ENCODE results near the gene ZNF883. TPM values are rescaled to one million over a fixed set of nuclear protein-coding genes. Genes with fewer than 3 reads are reported as not detected.
"Not testable (repeated sequence)": the region's sequence is repeated elsewhere in the genome, so short reads cannot be mapped to it uniquely, and the experiment has no call there.

Gene ZNF883
- 0.76 TPM for polyA plus RNA-seq (2013, experiment 1 of 2; ENCODE audit: insufficient read length)
- 0.44 TPM for polyA plus RNA-seq (2013, experiment 2 of 2; ENCODE audit: insufficient read length)

DNA sequence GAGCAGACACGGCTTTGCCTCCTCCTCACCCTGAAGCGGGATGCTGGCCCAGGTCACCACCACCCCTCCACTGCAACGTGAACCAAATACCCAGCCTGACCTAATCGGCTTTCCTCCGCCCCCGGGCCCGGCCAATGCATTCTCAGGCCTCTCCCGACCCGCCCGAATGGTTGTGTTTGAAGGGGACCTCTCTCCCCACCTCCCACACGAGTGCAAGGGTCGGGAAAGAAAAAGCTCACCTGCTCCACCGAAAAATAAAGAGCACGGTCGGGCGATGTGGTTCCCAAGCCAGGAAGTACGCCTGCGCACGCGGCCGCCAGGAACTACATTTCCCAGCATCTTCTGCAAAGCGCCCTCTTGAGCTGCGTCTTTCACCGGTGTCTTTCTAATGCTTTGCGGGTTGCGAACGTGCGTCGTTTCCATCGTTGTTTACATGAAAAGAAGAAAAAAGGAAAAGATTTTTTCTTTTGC is at the start of gene ZNF883:
TSS of gene ZNF883 (minus strand) at position 282 of the 471 bp plus-strand sequence.
- peak; percentile 47 for DNase-seq

DNA sequence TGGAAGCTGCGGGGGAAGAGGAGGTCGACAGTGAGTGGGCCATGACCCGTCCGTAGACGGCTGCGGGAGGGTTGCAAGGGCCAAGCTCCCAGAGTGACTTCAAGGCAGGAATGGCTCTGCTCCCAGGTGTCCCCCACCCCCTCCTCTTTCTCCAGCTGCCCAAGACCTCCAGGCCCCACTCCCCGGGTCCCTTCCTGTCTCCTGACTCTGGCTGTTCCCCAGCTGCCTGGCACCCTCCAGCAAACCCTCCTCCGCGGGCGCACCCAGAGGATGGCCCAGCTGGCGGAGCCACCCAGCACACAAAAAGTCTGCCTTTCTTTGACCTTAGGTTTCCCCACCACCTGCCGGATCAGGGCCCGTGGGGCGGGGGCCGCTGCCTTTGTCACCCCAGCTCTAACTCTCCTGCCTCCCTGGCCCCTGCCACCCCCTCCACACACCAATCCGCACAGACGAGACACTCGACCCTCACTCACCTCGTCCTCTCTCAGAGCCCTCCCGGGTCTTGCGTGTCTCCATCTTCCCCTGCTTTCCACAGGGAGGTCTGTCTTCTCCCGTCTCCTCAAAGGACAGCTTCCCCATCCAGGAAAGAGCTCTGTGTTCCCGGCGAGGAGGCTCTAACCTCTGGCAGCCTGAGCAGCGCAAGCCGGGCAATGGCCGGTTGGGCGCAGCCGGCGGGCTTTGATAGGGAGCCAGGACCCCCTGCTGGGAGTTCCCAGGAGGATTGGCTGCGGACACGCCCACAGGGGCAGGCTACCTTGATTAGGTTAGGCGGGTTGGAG is 49.3 kb upstream of the ZNF883 start:
- not testable (repeated sequence) for DNase-seq

DNA sequence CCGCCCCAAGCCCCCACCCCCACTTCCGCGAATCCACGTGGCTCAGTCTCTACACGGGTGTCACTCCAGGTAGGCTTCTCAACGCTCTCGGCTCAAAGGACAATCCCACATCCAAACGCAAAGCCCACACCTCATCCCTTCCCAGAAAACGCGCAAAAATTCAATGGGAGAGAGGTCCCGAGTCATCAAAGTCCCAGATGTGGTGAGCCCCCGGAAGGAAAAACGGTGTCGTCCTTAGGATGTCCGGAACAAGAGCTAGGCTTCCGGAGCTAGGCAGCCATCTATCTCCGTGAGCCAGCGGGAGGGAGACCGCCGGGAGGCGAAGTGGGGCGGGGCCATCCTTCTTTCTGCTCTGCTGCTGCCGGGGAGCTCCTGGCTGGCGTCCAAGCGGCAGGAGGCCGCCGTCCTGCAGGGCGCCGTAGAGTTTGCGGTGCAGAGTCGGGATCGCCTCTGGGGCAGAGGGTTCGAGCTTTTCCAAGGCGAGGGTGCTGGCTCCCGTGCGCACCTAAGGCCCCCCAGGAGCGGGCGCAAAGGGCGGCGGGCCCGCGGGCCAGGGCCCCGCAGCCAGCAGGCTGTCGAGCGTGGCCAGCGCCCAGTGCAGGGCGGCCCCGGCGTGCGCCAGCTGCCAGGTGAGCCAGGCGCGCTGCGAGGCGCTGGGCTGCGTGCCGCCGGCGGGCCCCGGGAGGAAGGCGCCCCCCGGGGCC is 47.7 kb upstream of the ZNF883 start:
- not testable (repeated sequence) for DNase-seq

DNA sequence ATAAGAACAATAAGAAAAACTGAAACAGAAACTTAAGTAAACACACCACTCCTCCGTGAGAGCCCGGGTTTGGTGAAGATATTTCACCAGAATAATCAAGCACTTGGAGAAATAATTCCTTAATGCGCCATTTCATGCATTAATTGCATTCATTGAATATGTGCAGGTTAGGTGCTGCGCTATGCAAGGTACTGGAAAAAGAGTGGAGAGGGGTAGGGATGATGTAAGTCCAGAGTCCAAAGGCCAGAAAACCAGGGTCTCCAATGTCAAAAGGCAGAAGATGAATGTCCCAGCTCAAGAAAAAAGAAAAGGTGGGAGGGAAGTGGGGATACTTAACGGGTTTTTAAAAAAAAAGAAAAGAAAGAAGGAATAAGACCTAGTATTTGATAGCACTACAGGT is 45.2 kb upstream of the ZNF883 start:
- DNase-seq = no peak

DNA sequence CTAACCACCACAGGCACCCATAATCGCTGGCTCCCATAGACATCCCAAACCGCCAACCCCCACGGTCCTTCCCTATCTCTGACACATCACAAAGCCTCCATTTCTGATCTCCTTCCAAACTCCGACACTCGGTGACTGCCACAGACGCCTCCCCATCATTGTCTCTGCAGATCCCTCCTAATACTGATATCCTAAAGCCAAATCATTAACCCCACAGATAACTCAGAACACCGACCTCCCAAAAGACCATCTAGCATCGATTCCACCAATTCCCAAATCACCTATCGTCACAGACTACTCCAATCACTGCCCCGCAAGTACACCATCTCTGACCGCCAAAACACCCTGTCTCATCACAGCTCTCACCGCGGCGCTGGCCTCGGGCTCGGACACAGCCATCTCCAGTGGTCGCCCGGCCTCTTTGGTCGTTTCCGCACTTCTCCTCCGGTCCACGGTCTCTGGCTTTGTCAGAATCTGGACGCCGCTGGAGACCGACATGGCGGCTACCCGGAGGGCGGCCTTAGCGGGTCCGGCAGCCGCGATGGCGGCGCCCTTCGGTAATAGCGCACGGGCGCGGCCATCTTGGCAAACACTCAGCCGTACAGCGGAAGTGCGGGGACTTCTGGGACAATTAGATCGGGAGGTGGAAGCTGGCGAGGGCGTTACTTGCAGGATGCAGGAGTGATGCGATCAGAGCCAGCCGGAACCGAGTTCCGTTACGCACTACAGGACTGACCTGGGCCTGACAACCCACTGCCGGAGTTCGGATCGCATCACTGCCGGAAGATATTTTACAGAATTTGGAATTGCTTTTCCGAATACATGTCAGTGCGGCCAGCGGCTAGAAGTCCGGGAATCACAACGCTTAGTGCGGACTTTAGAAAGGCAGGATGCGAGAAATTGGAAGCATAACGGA is 44.5 kb upstream of the ZNF883 start, which contains the start of gene ZFP37:
TSS of gene ZFP37 (minus strand) at position 534 of the 916 bp plus-strand sequence. CDS start at position 498, 36 bp downstream.
- peak; percentile 95 for DNase-seq

DNA sequence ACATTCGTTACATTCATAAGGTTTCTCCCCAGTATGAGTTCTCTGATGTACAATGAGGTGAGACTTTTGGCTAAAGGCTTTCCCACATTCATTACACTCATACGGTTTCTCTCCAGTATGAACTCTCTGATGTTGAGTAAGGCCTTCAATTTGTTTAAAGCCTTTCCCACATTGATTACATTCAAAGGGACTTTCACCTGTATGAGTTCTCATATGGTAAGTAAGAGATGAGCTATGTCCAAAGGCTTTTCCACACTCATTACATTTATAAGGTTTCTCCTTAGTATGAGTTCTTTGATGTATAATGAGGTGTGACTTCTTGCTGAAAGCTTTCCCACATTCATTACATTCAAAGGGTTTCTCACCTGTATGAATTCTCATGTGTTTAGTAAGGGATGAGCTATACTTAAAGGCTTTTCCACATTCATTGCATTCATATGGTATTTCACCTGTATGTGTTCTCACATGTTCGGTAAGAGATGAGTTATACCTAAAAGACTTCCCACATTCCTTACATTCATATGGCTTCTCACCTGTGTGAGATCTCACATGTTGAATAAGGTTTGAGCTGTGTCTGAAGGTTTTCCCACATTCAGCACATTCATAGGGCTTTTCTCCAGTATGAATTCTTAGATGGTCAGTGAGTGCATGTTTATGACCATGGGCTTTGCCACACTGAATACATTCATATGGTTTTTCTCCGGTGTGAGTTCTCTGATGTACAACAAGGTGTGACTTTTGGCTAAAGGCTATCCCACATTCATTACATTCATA is 31.1 kb upstream of the ZNF883 start:
- DNase-seq = no peak

DNA sequence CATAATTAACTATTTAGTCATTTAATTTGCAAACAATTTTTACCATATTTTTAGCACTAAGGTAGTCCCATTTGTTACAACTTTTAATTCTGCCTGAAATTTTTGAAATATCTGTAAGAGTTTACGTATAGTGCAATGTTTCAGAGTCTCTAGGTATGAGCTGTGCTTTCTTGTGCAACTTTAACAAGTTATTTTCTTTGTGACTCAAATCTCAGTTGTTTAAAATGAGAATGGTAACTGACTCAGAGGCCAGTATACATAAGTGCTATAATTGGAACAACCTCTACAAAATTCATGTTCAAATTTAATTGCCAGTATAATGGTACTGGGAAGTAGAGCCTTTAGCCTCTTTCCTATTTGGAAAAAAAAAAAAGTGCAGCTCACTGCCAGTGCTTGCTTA is 14.2 kb upstream of the ZNF883 start:
- no peak for DNase-seq

DNA sequence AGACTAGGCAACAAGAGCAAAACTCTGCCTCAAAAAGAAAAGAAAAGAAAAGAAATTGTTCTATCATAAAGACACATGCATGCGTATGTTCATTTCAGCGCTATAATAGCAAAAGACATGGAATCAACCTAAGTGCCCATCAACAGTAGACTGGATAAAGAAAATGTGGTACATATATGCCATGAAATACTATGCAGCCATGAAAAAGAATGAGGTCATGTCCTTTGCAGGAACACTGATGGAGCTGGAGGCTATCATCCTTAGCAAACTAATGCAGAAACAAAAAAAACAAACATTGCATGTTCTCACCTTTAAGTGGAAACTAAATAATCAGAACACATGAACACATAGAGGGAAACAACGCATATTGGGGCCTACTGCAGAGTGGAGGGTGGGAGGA is 6.3 kb upstream of the ZNF883 start:
- DNase-seq = no peak

DNA sequence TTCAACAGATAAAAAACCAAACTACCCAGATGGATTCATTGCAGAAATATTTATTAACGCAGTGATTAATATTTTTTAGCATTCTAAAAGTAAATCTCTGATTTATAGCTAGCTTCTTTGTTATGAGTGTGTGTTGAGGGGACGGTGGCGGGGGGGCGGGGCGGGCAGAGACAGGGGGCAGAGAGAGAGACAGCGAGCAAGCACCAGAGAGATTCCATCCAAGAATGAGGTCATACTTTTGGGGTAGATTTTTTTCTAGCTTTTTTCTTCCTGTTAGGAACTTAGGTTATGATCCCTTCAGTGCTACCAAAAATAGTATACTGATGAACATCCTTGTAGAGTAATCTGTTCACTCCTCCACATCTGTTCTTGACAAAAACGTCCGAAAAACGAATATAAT is 500 bp upstream of the ZNF883 start:
- no peak for DNase-seq

DNA sequence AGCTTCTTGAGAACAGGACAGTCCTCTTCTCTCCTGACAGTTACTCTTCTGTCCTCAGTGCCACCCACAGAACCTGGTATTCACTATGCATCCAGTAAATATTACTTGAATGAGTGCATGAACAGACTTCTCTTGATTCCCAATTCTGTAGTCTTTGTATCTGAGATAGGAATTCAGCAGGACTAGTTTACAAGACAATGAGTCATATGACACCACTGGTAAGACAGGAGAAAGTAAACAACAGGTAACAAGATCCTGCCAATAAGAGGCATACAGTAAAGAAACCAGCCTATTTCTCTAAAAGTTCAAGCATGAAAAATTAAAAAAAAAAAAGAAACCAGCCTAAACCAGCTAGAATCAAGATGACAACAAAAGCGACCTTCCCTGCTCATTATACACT is 6.2 kb downstream of the ZNF883 start:
- no peak for DNase-seq

DNA sequence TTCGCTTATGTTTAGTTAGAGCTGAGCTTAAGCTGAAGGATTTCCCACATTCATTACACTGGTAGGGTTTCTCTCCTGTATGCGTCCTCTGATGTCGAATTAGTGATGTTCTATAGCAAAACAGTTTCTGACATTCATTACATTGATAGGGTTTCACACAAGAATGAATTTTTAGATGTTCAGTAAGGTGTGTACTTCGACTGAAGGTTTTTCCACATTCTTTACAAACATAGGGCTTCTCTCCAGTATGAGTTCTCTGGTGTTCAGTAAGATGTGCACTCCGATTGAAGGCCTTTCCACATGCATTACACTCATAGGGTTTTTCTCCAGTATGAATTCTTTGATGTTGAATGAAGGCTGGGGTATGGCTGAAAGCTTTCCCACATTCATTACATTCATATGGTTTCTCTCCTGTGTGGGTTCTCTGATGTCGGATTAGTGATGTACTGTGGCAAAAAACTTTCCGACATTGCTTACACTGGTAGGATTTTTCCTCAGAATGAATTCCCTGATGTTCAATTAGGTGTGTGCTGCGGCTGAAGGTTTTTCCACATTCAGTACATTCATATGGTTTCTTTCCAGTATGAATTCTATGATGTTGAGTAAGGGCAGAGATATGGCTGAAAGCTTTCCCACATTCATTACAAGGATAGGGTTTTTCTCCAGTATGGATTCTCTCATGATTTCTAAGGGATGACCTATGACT is 14.6 kb downstream of the ZNF883 start:
- DNase-seq = no peak

DNA sequence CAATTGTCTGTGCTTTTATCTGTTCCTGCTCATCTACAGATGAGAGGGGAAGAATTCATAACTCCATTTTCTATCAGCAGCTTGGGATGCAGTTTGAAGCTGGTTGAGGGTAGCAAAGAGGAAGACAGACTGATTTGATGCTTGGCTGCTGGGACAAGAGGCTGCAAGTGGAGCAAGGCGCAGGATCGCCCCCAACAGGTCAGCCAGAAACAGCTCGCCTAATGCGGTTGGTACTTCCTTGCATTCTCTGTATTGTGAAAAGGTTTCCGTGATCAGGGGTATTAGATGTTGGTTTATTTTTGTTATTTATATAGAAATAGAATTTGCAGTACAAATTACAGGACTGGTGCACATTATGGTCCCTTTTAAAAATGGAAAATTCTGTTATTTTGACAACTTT is 40.6 kb downstream of the ZNF883 start:
- DNase-seq = peak; percentile 1

DNA sequence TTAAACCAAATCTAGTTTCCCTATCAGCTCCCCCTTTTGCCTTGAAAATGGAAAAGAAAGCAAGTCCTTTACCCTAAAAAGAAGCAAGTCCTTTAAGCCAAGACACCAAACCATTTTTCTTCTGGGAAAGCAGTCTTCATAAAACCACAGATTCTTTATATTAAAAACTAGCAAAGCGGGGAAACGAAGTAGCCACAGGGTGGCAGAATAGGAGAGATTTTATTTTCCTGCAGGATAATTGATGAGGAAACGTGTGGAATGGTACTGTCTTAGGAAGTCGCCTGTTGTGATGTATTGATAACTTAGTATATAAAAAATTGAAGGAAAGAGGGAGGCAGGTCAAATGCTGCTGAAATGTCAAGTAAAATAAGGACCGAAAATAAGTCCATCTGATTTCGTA is 41.1 kb downstream of the ZNF883 start:
- DNase-seq = no peak

DNA sequence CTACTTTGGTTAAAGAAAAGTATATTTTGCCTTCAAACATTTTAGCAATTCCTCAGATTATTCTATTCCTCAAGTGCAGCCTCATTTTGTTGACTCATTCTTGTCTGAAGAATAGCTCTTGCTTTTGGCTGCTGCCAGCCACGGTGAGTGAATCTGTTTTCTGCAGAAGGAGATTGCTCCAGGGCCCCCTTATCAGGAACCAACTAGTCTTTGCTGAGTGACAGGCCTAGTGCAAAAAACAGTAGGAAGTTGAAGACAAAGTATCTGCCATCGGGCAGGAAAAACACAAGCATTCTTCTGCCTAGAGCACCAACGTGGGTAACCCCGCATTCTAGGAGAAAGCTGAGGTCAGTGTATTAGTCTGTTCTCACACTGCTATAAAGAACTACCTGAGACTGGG is 42.3 kb downstream of the ZNF883 start:
- DNase-seq = no peak

DNA sequence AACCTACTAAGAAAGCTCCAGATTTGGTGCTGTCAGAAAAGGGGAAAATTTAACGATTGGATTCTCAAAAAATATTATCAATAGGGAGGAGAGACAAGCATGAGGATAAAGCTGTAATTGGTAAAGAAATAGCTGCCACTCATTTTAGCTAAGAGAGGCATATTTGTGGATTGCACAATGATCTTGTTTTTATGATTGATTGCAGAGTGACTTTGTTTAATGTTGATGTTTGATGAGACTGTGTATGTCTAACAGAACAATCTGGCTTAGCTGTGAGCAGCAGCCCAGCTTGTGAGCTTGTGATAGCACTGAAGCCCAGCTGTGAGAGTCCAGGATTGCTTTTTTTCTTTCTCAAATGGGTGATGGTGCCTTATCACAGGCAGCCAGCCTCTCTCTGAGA is 56.4 kb downstream of the ZNF883 start:
- no peak for DNase-seq

DNA sequence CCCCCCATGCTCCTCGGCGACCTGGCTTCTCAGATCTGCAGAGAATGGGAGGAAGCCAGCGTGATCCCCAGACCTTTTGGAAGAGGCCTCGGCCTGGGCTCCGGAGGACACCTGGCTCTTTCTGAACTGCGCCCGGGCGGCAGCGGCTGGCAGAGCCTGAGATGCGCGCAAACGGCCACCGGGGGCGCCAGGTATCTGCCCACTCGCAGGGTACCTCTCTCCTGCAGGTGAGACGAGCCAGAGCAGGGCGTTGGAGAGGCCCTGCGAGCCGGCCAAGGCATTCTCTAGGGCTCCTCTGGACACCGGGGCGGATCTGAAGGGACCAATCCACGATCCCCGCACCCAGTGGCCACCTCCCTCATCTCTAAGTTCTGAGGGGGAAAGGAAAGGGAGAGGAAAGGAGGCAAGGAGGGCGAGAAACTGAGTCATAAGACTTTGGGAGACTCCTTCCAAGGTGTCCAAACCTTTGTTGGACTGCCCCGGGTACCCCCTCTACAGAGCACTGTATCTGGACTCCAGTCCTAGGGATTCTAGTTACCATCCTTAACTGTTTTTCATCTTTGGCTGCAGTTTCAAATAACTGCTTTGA is 66.3 kb downstream of the ZNF883 start:
- DNase-seq = no peak

DNA sequence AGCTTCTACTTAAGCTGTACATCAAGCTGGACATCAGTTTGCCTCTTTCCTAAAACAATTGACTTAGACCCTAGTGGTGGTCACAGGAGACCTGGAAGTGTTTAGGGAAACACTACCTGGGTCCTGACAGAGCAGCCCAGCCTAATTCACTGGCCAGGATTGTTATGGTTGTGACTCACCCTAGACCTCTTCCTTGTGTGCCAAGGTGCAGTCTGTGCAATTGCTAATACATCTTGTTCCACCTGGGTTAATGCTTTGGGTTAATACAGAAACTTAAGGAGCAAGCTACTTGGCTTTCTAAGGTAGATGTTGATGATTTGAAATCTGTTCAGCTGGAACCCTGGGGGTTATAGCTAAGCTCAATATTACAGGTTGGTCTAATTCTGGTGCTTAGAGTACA is 72.6 kb downstream of the ZNF883 start:
- DNase-seq = no peak

DNA sequence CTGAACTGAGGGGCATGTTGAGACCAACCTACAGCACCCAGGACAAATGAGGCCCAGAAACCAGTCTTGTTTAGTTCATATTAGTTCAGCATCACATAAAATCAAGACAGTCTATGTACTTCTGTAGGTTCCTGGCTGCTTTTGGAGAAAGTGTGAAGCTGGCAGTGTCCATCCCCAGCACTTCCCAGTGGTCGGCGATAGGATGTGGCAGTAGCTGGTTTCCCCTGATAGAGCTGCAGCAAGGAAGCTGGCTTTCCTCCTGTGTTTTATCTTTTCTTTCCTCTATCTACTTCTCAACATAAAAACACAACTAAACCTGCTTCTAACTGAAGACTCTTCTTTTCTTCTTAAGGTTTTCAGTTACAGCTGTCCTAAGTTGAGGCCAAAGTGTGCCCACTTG is 78.3 kb downstream of the ZNF883 start:
- DNase-seq = no peak

DNA sequence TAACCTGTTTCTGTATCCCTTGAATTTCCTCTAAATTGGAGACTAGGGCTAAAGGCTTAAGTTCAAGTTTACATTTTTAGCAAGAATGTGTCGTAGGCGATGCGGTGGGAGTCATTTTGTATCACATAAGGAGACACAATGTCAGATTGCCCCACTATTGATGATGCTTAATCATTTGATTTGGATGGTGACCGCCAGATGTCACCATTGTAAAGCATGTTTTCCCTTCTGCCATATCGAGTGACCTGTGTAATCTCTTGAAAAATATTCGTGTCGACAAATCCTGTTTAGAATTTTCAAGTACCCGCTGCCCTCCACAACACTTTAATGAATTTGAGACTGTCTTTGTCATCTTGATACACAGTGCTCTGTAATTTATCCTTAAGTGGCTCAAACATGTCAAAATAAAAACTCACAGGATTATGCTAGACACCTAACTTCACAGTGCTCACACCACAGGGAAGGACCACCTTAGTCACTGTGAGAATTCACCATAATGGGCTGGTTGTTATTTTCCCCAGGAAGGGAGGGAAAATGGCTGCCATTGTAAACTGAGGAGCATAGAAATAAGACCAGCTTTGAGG is 86.8 kb downstream of the ZNF883 start:
- DNase-seq = peak; percentile 19

DNA sequence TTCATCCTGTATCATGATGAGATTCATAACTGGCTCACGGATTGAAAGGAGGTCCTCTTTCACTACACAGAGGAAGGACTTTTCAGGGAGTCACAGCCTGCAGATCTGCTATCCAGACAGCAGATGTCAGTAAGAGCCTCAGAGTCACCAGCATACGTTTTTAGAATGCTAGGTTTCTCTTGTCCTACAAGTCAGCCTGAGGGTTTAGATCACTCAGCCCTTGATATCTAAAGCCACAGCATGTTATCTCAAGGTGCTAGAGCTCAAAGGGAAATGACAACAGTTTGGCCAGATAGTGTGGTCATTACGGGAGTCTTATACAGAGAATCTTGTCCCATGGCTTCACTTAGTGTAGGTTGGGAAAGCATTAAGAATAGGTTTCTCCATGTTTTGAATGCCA is 90.4 kb downstream of the ZNF883 start:
- DNase-seq = peak; percentile 35
